22Rv1 (cell line): ENCODE data around the gene ZNF616.
A peak's percentile ranks its signal among the peaks of the same experiment; 100 is the strongest.

Experiments
- H3K27ac ChIP-seq: fragments of 450-650 bp; 2 replicates; pipeline ENCODE4 v1.5.1; 2017
- ZFX ChIP-seq: fragments of 450-650 bp; IDR thresholded peaks from 2 replicates; pipeline ENCODE4 v1.6.1; 2017; ENCODE audit warnings: antibody characterized with exemption, borderline replicate concordance
- TF ChIP-seq, protein P1 (sequence below): fragments of 450-650 bp; IDR thresholded peaks from 2 replicates; pipeline ENCODE4 v1.5.1; 2017; ENCODE audit warnings: mild to moderate bottlenecking

The ZNF616 gene

DNA sequence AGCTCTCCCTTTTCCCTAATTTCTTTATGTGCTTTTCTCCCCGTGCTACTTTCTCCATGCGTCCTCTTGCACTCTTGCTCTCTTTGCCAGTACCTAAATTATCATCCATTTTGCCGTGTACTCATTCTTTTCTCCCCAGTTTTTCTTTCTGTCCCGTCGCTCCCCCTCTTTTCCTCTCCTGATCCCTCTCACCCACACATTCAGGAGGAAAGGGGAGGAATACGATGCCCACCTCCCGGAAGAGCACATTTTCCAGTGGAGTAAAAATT, 821 bp downstream of the ZNF616 start:
- no peak for TF ChIP-seq ZFX
- TF ChIP-seq, protein P1, sequence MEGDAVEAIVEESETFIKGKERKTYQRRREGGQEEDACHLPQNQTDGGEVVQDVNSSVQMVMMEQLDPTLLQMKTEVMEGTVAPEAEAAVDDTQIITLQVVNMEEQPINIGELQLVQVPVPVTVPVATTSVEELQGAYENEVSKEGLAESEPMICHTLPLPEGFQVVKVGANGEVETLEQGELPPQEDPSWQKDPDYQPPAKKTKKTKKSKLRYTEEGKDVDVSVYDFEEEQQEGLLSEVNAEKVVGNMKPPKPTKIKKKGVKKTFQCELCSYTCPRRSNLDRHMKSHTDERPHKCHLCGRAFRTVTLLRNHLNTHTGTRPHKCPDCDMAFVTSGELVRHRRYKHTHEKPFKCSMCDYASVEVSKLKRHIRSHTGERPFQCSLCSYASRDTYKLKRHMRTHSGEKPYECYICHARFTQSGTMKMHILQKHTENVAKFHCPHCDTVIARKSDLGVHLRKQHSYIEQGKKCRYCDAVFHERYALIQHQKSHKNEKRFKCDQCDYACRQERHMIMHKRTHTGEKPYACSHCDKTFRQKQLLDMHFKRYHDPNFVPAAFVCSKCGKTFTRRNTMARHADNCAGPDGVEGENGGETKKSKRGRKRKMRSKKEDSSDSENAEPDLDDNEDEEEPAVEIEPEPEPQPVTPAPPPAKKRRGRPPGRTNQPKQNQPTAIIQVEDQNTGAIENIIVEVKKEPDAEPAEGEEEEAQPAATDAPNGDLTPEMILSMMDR, result no peak

DNA sequence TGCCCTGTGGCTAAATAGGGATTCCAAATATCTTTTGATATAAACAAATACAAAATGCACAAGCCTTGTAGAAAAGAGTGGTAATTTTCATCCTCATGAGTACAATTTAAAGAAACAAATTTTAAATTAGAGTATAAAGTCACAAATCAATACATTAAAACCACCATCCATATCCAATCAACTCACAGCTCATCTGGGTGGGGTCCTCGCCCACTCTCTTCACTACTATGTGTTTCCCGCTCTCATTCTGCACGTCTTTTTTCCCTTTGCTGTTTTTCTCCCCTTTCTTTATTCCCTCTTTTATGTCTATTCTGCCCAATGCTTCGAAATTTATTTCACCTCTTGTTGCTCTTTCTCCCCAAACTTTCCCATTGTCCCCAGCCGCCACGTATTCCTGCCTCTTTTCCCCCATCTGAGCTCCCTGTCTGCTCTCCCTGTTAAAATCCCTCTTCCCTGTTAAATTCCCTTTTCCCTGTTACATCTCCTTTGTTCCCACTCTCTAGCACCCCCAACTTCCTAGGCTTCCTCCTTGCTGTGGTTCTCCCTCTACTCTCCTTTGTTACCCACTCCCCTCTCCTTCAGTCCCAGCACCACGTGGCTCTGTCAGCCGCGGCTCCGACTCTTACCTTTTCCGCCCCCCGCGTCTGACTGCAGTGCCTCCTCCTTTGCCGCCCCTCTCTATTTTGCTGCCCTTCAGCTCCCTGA, 1.3 kb downstream of the ZNF616 start:
- TF ChIP-seq, protein P1, result no peak
- TF ChIP-seq ZFX, result no peak
- H3K27ac ChIP-seq, result peak overlapping the region; percentile 90; the same call in 1 of the 2 replicates

More for the DNA sequence above, 821 bp downstream of the ZNF616 start:
- H3K27ac ChIP-seq, result peak overlapping the region; percentile 90

DNA sequence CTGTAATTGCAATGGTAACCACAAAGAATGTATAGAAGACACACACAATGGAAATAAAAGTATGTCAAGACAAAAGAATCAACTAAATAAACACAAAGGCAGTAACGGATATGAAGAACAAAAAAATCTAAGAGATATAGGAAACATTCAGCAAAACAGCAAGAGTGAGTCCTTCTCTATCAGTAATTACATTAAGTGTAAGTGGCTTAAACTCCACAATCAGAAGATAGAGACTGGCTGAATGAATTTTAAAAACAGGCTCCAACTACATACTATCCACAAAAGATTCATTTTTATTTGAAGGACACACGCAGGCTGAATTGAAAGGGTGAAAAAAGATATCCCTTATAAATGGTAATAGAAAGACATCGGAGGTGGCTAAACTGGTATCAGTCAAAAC, 19.5 kb downstream of the ZNF616 start:
- H3K27ac ChIP-seq, result no peak overlapping the region
- no peak for TF ChIP-seq ZFX
- TF ChIP-seq, protein P1, result no peak

DNA sequence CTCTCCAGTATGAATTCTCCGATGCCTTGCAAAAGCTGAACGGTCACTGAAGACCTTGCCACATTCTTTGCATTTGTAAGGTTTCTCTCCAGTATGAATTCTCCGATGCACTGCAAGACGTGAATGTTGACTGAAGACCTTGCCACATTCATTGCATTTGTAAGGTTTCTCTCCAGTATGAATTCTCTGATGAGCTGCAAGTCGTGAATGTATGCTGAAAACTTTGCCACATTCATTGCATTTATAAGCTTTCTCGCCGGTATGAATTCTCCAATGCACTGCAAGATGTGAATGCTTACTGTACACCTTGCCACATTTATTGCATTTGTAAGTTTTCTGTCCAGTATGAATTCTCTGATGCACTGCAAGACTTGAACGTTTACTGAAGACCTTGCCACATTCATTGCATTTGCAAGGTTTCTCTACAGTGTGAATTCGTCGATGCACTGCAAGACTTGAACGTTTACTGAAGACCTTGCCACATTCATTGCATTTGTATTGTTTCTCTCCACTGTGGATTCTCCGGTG, 24.1 kb downstream of the ZNF616 start:
- no peak overlapping the region for H3K27ac ChIP-seq
- TF ChIP-seq, protein P1, result no peak
- TF ChIP-seq ZFX, result no peak

DNA sequence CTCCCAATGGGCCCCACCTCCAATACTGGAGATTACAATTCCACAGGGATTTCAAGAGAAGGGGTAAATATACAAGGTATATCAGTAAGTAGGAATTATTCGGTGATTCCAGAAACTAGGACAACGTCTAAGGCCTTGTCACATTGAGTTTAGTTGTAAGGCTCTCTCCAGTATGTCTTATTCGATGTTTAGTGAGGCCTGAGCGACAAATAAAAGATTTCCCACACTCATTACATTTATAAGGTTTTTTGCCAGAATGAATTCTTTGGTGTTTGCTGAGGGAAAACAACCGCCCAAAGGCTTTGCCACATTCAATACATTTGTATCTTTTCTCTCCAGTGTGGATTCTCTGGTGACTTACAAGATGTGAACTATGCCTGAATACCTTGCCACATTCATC, 25.0 kb downstream of the ZNF616 start:
- TF ChIP-seq, protein P1, result no peak
- TF ChIP-seq ZFX, result no peak
- H3K27ac ChIP-seq, result no peak overlapping the region

DNA sequence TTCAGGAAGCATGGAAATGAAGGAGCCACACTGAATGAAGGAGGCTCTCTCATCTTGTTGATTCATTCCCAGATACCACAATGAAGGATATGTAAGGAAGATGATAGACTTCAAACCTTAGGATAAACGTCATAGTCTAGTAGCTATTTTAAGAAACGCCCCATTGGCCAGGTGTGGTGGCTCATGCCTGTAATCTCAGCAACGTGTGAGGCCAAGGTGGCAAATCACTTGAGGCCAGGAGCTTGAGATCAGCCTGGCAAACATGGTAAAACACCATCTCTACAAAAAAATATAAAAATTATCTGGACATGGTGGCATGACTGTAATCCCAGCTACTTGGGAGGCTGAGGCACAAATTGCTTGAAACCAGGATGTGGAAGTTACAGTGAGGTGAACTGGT, 27.1 kb downstream of the ZNF616 start:
- H3K27ac ChIP-seq, result no peak overlapping the region
- TF ChIP-seq, protein P1, result no peak
- no peak for TF ChIP-seq ZFX

DNA sequence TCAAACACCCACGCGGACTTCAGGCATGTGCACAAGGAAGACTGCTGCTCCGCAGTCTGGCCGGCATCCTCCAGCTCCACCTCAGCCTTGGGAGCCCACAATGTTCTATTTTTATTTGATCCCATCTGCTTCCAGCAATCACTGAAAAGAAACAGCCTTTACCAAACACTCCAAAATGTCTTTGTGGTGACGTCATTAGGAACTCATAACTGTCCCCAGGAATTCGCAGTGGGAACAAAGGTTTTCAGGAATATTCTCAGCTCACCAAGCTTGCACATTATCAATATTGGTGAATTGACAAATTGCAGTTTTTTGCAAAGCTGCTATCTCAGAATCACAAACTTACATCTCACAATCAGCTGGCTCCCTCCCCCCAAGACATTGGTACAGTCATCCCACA, 29.0 kb downstream of the ZNF616 start:
- H3K27ac ChIP-seq, result no peak overlapping the region
- TF ChIP-seq, protein P1, result no peak
- no peak for TF ChIP-seq ZFX
